Suprapubic skin (tissue), 4 donors: ENCODE measurements around the gene ZNF182.

Experiments used
- CTCF ChIP-seq, 2 donors: fragments of 200-600 bp in 1 of 2; fragments of 450-650 bp in 1 of 2; sonication (generic) in 1 of 2; IDR thresholded peaks; one replicate each; pipeline ENCODE4 v1.5.1; 2016 to 2019; ENCODE audit warnings: antibody characterized with exemption in 2 of 2, mild to moderate bottlenecking in 1 of 2, moderate library complexity in 1 of 2
- EP300 ChIP-seq: sonication (generic); formaldehyde crosslinking; IDR thresholded peaks from one replicate; pipeline ENCODE4 v1.6.1; 2017; ENCODE audit warnings: antibody characterized with exemption
- POLR2AphosphoS5 ChIP-seq, 3 donors: sonication (generic); formaldehyde crosslinking; IDR thresholded peaks; one replicate each; pipeline ENCODE4 v1.6.1; 2017; ENCODE audit warnings: antibody characterized with exemption in 3 of 3

GRCh38 chrX:48035891-48036290, 32.1 kb upstream of the ZNF182 start:
- TF ChIP-seq CTCF (IDR thresholded peaks at IDR 0.05) (no peak), EP300 (no peak), POLR2AphosphoS5 (IDR thresholded peaks at IDR 0.05) (no peak)
